ENCODE results near the gene APOBEC3A.

GRCh38 chr22:38930512-38930911, 26.9 kb upstream of the APOBEC3A start:
- no peak for TF ChIP-seq EZH2 (IDR thresholded peaks at IDR 0.05; ENCODE audit: low read depth)
- no peak for TF ChIP-seq CTCF (conservative IDR thresholded peaks at IDR 0.05)

Data from PC-9 (cell line).